ENCODE measurements around the gene AP2B1.

DNA sequence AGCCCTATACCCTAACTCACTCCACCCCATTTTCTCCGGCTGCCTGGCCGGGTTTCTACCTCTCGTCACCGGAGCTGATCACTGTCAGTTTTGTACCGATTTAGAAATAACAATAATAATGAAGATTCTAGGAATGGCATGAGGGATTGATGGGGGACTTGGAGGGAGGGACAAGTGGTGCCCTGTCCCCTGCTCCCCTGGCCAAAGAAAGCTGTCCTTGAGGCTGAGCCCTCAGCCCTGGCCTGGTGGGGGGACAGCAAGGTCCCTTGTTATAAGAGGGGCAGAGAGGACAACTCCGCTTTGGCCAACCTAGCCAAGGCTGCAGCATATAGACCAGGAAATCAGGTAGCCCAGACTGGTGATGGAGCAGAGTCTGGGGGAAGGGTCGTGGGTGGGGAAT, 155.4 kb downstream of the AP2B1 start:
- TF ChIP-seq, protein P1, sequence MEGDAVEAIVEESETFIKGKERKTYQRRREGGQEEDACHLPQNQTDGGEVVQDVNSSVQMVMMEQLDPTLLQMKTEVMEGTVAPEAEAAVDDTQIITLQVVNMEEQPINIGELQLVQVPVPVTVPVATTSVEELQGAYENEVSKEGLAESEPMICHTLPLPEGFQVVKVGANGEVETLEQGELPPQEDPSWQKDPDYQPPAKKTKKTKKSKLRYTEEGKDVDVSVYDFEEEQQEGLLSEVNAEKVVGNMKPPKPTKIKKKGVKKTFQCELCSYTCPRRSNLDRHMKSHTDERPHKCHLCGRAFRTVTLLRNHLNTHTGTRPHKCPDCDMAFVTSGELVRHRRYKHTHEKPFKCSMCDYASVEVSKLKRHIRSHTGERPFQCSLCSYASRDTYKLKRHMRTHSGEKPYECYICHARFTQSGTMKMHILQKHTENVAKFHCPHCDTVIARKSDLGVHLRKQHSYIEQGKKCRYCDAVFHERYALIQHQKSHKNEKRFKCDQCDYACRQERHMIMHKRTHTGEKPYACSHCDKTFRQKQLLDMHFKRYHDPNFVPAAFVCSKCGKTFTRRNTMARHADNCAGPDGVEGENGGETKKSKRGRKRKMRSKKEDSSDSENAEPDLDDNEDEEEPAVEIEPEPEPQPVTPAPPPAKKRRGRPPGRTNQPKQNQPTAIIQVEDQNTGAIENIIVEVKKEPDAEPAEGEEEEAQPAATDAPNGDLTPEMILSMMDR (IDR thresholded peaks at IDR 0.05; ENCODE audit: insufficient read depth, low read length, poor library complexity, severe bottlenecking): no peak
- no peak for TF ChIP-seq EZH2phosphoT487 (conservative IDR thresholded peaks at IDR 0.05; ENCODE audit: low read length)

Measured in SU-DHL-6 (cell line).